HuH-7 (cell line): ENCODE results near the gene SASH1.
"Not testable (repeated sequence)": the region's sequence is repeated elsewhere in the genome, so short reads cannot be mapped to it uniquely, and the experiment has no call there.

Source experiments
- DNase-seq: peaks from one replicate; pipeline ENCODE4 v3.0.0; 2011; ENCODE audit warnings: low spot score

Gene SASH1

GRCh38 chr6:148551226-148551625 lies 208.6 kb downstream of the SASH1 start:
- no peak for DNase-seq

GRCh38 chr6:148556410-148556809 lies 213.8 kb downstream of the SASH1 start:
- DNase-seq = no peak

- DNase-seq = no peak
Measured at GRCh38 chr6:148557796-148558321, 215.2 kb downstream of the SASH1 start.

GRCh38 chr6:148559848-148560433 lies 217.3 kb downstream of the SASH1 start:
- peak; percentile 73 for DNase-seq

DNA sequence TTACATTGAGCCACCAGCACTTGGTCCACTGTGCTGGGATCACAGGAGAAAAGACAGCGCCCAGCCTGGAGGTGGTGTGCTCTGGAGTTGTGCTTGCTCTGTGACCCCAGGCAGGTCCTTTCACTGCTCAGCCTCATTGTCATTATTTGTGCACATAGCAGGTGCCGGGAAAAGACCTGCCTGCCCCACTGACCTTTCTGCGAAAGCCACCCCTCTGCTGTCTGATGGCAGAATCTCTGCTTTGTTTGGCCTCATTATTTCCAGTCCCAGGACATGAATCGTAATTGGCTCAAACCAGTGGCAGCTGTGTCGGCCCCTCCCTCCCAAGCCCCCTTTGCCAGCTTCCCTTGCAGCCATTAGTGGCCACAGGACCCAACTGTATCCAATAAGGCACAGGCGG lies 219.0 kb downstream of the SASH1 start:
- no peak for DNase-seq

DNA sequence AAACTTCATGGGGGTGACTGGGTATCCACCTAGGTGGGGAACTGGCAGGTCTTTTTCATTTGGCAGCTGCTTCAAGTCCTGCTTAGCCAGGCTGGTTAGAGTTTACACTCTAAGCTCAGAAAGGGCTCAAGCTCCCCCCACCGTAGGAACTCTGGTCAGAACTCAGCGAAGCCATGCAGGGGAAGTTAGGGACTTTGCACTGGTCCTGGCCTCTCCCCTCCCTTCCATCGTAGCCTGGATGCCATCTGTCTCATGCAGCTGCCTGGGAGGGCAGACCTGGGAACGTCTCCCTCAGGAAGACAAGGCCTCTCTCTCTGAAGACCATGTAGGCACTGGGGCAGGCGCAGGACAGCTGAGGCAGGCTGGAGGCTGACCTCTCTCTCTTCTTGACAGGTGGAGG lies 220.4 kb downstream of the SASH1 start:
- DNase-seq = no peak

- DNase-seq = no peak
Measured at GRCh38 chr6:148564494-148565035, 221.9 kb downstream of the SASH1 start.

- no peak for DNase-seq
Measured at GRCh38 chr6:148565321-148565926, 222.8 kb downstream of the SASH1 start.

GRCh38 chr6:148565930-148566663 lies 223.5 kb downstream of the SASH1 start:
- no peak for DNase-seq

DNA sequence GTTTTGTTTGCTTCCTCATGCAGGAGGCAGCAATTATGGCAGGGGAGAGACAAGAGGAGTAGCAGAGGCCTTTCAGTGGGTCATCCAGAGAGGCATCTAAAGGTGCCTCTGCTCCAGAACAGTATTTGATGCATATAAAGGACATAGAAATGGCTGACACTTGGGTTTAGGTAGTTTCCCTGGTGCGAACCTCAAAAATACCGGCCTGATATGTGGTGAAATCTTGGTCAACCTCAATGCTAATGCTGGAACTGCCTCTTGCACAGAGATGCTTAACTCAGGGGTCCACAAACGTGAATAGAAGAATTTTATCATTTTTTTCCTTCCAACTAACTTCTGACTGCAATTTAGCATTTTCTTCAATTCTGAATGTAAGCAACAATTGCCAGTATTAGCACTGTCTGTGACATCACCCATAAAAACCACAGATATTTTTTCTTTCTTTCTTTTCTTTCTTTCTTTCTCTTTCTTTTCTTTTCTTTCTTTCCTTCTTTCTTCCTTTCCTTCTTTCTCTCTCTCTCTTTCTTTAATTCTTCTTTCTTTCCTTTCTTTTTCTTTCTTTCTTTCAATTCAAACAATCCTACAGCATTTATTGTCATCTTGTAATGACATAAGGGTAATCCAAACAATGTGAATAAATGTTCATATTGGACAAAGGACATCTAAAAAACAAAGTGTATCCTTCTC lies 224.2 kb downstream of the SASH1 start:
- no peak for DNase-seq

GRCh38 chr6:148570456-148570855 lies 227.8 kb downstream of the SASH1 start:
- no peak for DNase-seq

- no peak for DNase-seq
Measured at GRCh38 chr6:148572676-148573335, 230.2 kb downstream of the SASH1 start.

- no peak for DNase-seq
Measured at GRCh38 chr6:148573922-148574321, 231.3 kb downstream of the SASH1 start.

DNA sequence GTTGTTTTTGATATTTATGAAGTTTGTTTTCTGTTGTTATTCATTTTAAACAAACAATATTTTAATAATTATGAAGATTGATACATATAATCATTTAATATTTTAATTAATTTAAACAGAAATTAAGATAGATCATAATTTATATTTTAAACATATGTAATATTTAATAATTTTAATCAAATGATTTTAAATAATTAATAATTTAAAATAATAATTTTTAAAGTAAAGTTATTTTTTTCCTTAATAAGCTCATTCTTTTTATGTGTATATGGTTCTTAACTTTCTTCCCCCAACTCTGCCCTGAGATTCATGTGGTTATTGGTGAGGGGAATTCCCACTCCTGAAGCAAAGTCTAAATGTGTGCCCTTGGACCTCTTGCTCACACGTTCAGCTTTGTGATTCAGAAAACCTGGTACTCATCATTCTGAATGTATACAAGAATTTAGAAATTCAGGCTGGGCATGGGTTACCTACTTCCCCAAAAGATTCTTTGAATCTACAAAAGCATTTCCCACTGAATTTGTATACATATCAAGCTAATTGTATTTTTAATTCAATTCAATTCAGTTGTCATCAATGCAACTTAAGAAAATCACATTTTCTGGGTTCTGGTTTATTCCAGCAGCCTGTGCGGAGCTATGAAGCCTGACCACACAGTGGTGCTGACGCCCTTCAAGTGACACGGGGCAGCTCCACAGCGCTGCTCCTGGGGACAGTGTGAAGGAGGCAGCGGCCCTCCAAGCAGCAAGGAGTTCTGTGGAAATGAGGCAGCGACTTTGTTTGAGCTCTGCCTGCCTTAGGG lies 235.2 kb downstream of the SASH1 start:
- peak; percentile 60 for DNase-seq

DNA sequence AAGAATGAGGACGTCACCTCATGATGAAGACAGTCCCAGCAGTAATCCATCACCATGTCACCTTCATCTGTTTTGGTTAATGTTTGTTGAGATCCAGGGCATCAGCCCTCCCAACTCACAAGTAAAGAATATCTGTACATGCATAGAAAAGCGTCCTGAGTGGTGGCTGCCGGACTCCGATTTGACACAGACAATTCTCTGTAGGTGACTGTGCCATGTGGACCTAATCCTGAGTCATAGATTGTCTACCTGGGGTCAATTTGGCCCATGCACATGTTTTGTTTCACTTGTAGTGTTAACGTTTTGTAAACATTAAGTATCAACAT lies 235.8 kb downstream of the SASH1 start:
- DNase-seq = no peak

DNA sequence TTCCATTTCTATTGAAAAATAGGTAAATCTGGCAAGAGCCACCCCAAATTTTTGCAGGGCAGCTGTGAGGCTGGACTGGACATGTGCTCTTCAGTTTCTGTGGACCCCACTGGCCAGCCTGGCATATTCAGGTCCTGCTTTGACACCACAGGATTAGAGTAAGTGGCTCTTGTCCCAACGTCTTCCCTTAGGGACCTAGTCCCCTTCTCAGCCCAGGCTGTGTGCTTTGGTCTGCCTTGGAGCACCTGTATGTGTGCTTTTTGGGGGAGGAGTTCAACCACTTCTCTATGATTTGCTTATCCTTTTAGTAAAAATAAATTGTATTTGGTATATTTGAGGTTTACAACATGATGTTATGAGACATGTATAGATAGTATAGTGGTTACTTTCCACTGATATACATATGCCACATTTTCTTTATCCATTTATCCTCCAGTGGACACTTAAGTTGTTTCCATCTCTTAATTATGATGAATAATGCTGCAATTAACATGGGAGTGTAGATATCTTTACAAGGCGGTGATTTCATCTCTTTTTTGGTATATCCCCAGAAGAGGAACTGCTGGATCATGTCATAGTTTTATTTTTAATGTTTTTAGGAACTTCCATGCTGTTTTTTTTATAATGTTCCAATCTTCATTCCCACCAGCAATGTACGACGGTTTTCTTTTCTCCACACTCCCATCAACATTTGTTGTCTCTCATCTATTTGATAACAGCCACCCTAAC lies 236.4 kb downstream of the SASH1 start:
- no peak for DNase-seq

DNA sequence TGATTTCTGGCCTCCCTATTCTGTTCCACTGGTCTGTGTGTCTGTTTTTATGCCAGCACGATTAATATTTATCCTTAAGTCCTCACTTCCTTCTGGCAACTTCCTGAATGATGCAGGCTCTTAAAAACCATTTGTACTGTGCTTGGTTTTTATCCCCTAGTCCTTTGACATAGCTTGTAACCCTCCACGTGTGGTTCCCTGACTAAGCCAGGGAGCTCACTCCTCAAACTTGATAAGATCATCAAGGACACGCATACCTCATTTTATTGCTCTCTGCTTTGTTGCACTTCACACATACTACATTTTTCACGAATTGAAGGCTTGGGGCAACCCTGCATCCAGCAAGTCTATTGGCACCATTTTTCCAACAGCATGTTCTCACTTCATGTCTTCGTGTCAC lies 237.8 kb downstream of the SASH1 start:
- no peak for DNase-seq

- DNase-seq = no peak
Measured at GRCh38 chr6:148583631-148584030, 241.0 kb downstream of the SASH1 start.

DNA sequence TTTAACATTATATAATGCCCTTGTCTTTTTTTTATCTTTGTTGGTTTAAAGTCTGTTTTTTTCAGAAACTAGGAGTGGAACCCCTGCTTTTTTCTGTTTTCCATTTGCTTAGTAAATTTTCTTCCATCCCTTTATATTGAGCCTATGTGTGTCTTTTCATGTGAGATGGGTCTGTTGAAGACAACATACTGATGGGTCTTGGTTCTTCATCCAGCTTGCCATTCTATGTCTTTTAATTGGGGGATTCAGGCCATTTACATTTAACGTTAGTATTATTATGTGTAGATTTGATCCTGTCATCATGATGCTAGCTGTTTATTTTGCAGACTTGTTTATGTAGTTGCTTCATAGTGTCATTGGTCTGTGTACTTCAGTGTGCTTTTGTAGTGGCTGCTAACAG lies 243.0 kb downstream of the SASH1 start:
- not testable (repeated sequence) for DNase-seq

DNA sequence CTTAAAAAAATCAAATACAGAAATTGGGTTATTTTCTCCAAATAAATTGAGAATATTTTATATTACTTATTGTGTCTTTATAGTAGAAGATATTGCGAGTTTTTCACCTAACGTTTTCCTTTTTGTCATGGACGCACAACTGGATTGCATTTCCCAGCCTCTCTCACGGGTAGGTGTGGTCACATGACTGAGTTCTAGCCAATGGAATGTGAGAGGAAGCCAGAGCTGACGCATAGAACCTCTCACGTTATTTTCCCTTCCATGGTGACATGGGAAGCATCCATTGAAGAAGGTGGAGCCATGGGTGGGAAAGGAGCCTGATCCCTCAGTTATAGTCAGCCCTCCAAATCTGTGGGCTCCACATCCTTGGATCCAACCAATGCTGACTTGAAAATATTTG lies 248.2 kb downstream of the SASH1 start:
- DNase-seq = no peak

DNA sequence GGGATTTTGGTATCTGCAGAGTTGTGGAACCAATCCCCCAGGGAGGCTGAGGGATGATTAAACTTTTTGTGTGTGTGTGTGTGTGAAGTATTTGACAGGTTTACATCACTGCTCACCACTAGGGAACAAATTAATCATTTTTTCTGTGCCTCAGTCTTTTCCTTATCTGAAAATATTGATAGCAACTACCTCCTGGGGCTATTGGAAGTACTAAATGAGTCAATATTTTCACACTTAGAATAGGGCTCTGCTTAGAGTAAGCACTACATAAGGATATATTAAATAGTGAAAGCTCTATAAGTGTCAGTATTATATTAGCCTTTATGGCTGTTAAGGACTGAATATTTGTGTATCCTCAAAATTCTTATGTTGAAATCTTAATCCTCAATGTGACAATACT lies 249.0 kb downstream of the SASH1 start:
- no peak for DNase-seq
